Loucy (cell line): ENCODE measurements around the gene ACAN.

ENCODE experiments used
- H2AFZ ChIP-seq: fragments of 200-600 bp; sonication (generic); 2 replicates; pipeline ENCODE4 v1.6.0; 2016; ENCODE audit warnings: antibody characterized with exemption, mild to moderate bottlenecking, low read length, moderate library complexity
- H3F3A ChIP-seq: fragments of 200-600 bp; 2 replicates; pipeline ENCODE4 v1.6.0; 2016; ENCODE audit warnings: antibody characterized with exemption, low read depth, mild to moderate bottlenecking
- H3K27me3 ChIP-seq: fragments of 200-600 bp; sonication (generic); 2 replicates; pipeline ENCODE4 v1.6.1; 2014; ENCODE audit warnings: low read length, mild to moderate bottlenecking; ENCODE audit not compliant: insufficient read depth, poor library complexity, severe bottlenecking
- H3K36me3 ChIP-seq: fragments of 200-600 bp; sonication (generic); 2 replicates; pipeline ENCODE4 v1.6.1; 2016; ENCODE audit warnings: low read length; ENCODE audit not compliant: insufficient read depth
- H3K4me1 ChIP-seq: fragments of 200-600 bp; sonication (generic); 2 replicates; pipeline ENCODE4 v1.5.1; 2014; ENCODE audit warnings: low read length, mild to moderate bottlenecking; ENCODE audit not compliant: insufficient read depth, poor library complexity, severe bottlenecking
- H3K4me2 ChIP-seq: fragments of 200-600 bp; sonication (generic); 2 replicates; pipeline ENCODE4 v1.6.0; 2014; ENCODE audit warnings: antibody characterized with exemption, low read length, low read depth, mild to moderate bottlenecking; ENCODE audit not compliant: poor library complexity, severe bottlenecking
- H3K4me3 ChIP-seq: fragments of 200-600 bp; sonication (generic); 2 replicates; pipeline ENCODE4 v1.5.1; 2014; ENCODE audit warnings: low read length, mild to moderate bottlenecking, mixed read lengths; ENCODE audit not compliant: poor library complexity, severe bottlenecking
- H3K79me2 ChIP-seq: fragments of 200-600 bp; sonication (generic); 2 replicates; pipeline ENCODE4 v1.6.1; 2014; ENCODE audit warnings: low read length; ENCODE audit not compliant: insufficient read depth
- H3K9ac ChIP-seq: fragments of 200-600 bp; sonication (generic); 2 replicates; pipeline ENCODE4 v1.6.0; 2014; ENCODE audit warnings: mild to moderate bottlenecking, low read depth, low read length, moderate library complexity; ENCODE audit not compliant: poor library complexity, severe bottlenecking
- H3K9me2 ChIP-seq: fragments of 200-600 bp; sonication (generic); replicated peaks from 2 replicates; pipeline ENCODE4 v1.6.1; 2016; ENCODE audit warnings: low read depth, low read length, mixed read lengths
- H3K9me3 ChIP-seq: fragments of 200-600 bp; sonication (generic); 2 replicates; pipeline ENCODE4 v1.6.1; 2014; ENCODE audit warnings: mild to moderate bottlenecking, antibody characterized with exemption, low read length, low read depth; ENCODE audit not compliant: insufficient read depth
- H4K20me1 ChIP-seq: fragments of 200-600 bp; sonication (generic); 2 replicates; pipeline ENCODE4 v1.6.0; 2014; ENCODE audit warnings: antibody characterized with exemption, low read length, mild to moderate bottlenecking; ENCODE audit not compliant: insufficient read depth, poor library complexity, severe bottlenecking
- EZH2phosphoT487 ChIP-seq: fragments of 200-600 bp; IDR thresholded peaks from 2 replicates; pipeline ENCODE4 v1.6.1; 2018; ENCODE audit warnings: antibody characterized with exemption, mild to moderate bottlenecking, moderate library complexity, borderline replicate concordance
- TF ChIP-seq, protein P1 (sequence below): fragments of 200-600 bp; sonication (generic); conservative IDR thresholded peaks from 2 replicates; pipeline ENCODE4 v1.5.1; 2014; ENCODE audit warnings: mild to moderate bottlenecking, antibody characterized with exemption, low read length

Gene ACAN

DNA sequence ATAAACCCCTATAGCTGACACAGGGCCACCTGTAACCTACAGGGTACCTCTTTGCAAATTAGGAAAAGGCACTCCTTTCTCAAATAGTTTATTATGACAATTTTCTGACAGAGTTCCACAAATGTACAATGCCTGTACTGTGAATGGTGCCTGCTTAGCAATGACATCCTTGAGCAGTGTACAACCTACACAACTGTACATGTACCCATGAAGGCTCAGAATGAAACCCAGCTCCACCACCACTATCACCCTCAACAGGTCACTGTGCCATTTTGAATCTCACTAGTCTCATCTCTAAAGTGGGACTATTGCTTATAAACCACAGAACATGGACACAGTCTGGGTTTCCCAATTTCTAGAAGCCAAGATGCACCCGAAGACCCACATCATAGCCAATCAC lies 102.9 kb downstream of the ACAN start:
- peaks cover 15% of the 10 kb centered on the region for H4K20me1 ChIP-seq
- H3K9me2 ChIP-seq: no peaks in the 10 kb centered on the region
- H3K9ac ChIP-seq: no peak overlapping the region
- TF ChIP-seq, protein P1, sequence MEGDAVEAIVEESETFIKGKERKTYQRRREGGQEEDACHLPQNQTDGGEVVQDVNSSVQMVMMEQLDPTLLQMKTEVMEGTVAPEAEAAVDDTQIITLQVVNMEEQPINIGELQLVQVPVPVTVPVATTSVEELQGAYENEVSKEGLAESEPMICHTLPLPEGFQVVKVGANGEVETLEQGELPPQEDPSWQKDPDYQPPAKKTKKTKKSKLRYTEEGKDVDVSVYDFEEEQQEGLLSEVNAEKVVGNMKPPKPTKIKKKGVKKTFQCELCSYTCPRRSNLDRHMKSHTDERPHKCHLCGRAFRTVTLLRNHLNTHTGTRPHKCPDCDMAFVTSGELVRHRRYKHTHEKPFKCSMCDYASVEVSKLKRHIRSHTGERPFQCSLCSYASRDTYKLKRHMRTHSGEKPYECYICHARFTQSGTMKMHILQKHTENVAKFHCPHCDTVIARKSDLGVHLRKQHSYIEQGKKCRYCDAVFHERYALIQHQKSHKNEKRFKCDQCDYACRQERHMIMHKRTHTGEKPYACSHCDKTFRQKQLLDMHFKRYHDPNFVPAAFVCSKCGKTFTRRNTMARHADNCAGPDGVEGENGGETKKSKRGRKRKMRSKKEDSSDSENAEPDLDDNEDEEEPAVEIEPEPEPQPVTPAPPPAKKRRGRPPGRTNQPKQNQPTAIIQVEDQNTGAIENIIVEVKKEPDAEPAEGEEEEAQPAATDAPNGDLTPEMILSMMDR: no peak
- TF ChIP-seq EZH2phosphoT487: no peak
- no peak overlapping the region for H3K4me3 ChIP-seq
- H3F3A ChIP-seq: no peaks in the 10 kb centered on the region
- H2AFZ ChIP-seq: no peak overlapping the region
- no peak overlapping the region for H3K4me2 ChIP-seq
- H3K4me1 ChIP-seq: peaks cover 23% of the 10 kb centered on the region
- no peaks in the 10 kb centered on the region for H3K27me3 ChIP-seq
- H3K79me2 ChIP-seq: peaks cover 42% of the 10 kb centered on the region; the same call in 1 of the 2 replicates
- peaks cover 30% of the 10 kb centered on the region; the same call in 1 of the 2 replicates for H3K36me3 ChIP-seq
- no peaks in the 10 kb centered on the region for H3K9me3 ChIP-seq

DNA sequence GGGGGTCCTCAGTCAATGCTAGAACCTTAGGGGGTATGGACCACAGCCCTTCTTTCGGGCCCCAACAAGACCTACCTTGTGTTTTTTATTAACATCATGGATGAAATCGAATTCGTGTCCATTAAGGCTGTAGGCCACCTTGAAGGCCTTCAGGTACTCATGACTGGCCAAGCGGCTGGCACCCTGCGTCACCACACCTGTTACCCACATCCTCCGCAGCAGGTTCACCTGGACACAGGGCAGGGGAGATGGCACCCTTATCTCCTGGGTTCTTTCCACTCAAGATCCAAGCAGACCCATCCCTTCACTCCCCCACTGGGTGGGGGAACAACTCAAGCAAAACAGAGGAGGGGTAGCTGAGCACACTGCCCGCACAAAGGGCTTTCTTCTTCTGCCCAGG lies 103.3 kb downstream of the ACAN start:
- TF ChIP-seq EZH2phosphoT487: no peak
- TF ChIP-seq, protein P1: no peak
- Histone ChIP-seq H3K36me3 (peaks cover 28% of the 10 kb centered on the region; the same call in 1 of the 2 replicates), H3K79me2 (peaks cover 46% of the 10 kb centered on the region; the same call in 1 of the 2 replicates)

DNA sequence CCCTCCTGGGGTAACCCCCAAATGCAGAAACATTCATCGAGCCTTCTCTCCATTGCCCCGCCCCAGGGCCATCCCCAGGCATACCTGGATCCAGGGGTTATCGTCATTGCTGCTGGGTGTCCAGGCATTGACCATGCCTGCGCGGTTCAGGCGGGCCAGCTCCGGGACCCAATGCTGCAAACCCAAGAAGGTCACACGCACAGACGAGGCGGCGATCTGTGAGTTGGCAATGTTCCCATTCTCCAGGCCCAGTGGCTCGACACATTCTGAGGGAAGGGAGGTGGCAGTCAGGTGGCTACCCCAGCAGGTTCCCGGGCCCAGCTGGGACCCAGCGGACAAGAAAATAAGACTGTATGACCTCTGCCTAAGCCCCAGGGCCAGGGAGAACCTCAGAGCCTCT lies 103.9 kb downstream of the ACAN start:
- H3K4me3 ChIP-seq: no peak overlapping the region
- H3K4me1 ChIP-seq: peaks cover 31% of the 10 kb centered on the region
- H2AFZ ChIP-seq: no peak overlapping the region
- H3K4me2 ChIP-seq: peak overlapping the region; percentile 99
- H3K9ac ChIP-seq: no peak overlapping the region
- peaks cover 23% of the 10 kb centered on the region; the same call in 1 of the 2 replicates for H3K36me3 ChIP-seq
- no peaks in the 10 kb centered on the region for H3K27me3 ChIP-seq
- TF ChIP-seq, protein P1: no peak
- no peak for TF ChIP-seq EZH2phosphoT487
- H4K20me1 ChIP-seq: peaks cover 23% of the 10 kb centered on the region
- H3K79me2 ChIP-seq: peaks cover 52% of the 10 kb centered on the region
- H3F3A ChIP-seq: no peaks in the 10 kb centered on the region
- H3K9me3 ChIP-seq: no peaks in the 10 kb centered on the region
- H3K9me2 ChIP-seq: no peaks in the 10 kb centered on the region

More for the DNA sequence above, 103.3 kb downstream of the ACAN start:
- H3F3A ChIP-seq: no peaks in the 10 kb centered on the region
- peaks cover 25% of the 10 kb centered on the region for H3K4me1 ChIP-seq
- H3K9me3 ChIP-seq: no peaks in the 10 kb centered on the region
- no peak overlapping the region for H3K4me2 ChIP-seq
- H2AFZ ChIP-seq: no peak overlapping the region
- no peaks in the 10 kb centered on the region for H3K9me2 ChIP-seq
- no peaks in the 10 kb centered on the region for H3K27me3 ChIP-seq
- peaks cover 19% of the 10 kb centered on the region for H4K20me1 ChIP-seq
- no peak overlapping the region for H3K4me3 ChIP-seq
- H3K9ac ChIP-seq: no peak overlapping the region
